Smooth muscle cell (in vitro differentiated cells): ENCODE results near the gene NOL9. TPM values are rescaled to one million over a fixed set of nuclear protein-coding genes. Genes with fewer than 3 reads are reported as not detected.
"Not testable (repeated sequence)": the region's sequence is repeated elsewhere in the genome, so short reads cannot be mapped to it uniquely, and the experiment has no call there.

Experiments
- DNase-seq: peaks from one replicate; lab custom pipeline; 2025; ENCODE audit not compliant: unreplicated experiment; lab: John Stamatoyannopoulos, UW
- H2AFZ ChIP-seq: fragments of 200-600 bp; sonication (generic); 2 replicates; pipeline ENCODE4 v1.6.0; 2016; ENCODE audit warnings: antibody characterized with exemption, low read depth, mild to moderate bottlenecking
- H3F3A ChIP-seq: fragments of 200-600 bp; sonication (generic); 2 replicates; pipeline ENCODE4 v1.6.0; 2017; ENCODE audit warnings: antibody characterized with exemption, low read depth
- H3K27ac ChIP-seq: fragments of 200-600 bp; sonication (generic); 2 replicates; pipeline ENCODE4 v1.5.1; 2016; ENCODE audit warnings: low read depth, mild to moderate bottlenecking
- H3K27me3 ChIP-seq: fragments of 200-600 bp; sonication (generic); 2 replicates; pipeline ENCODE4 v1.6.1; 2016; ENCODE audit warnings: low read depth, mild to moderate bottlenecking
- H3K36me3 ChIP-seq: fragments of 200-600 bp; sonication (generic); 2 replicates; pipeline ENCODE4 v1.5.1; 2016; ENCODE audit warnings: low read depth
- H3K4me1 ChIP-seq: fragments of 200-600 bp; sonication (generic); 2 replicates; pipeline ENCODE4 v1.5.1; 2016; ENCODE audit warnings: low read depth
- H3K4me2 ChIP-seq: fragments of 200-600 bp; sonication (generic); 2 replicates; pipeline ENCODE4 v1.6.0; 2016; ENCODE audit warnings: mild to moderate bottlenecking
- H3K4me3 ChIP-seq: fragments of 200-600 bp; sonication (generic); 2 replicates; pipeline ENCODE4 v1.5.1; 2016; ENCODE audit warnings: mild to moderate bottlenecking
- H3K79me2 ChIP-seq: fragments of 200-600 bp; sonication (generic); 2 replicates; pipeline ENCODE4 v1.6.0; 2016; ENCODE audit warnings: low read depth, mild to moderate bottlenecking
- H3K9ac ChIP-seq: fragments of 200-600 bp; sonication (generic); 2 replicates; pipeline ENCODE4 v1.6.0; 2016; ENCODE audit warnings: low read depth
- H3K9me3 ChIP-seq: fragments of 200-600 bp; sonication (generic); replicated peaks from 2 replicates; pipeline ENCODE4 v1.5.1; 2016; ENCODE audit warnings: low read depth
- H4K20me1 ChIP-seq: fragments of 200-600 bp; sonication (generic); 2 replicates; pipeline ENCODE4 v1.6.0; 2016; ENCODE audit warnings: low read depth
- WGBS: methylation state at CpG from one replicate; pipeline ENCODE4 v1.1.7; 2016; ENCODE audit warnings: low lambda C conversion rate; 5-methylcytosine and 5-hydroxymethylcytosine counted together
- polyA plus RNA-seq: library from polyadenylated mRNA; unstranded; fragments of >200 nt; fragmentation: Nextera tagmentation; extraction: Ambion mirVana; gene quantifications from 2 replicates; pipeline ENCODE4 v1.2.1, GENCODE V29; 2016
- total RNA-seq: library from RNA; depleted of rRNA; stranded (reverse); fragments of >200 nt; gene quantifications from 2 replicates; pipeline ENCODE4 v1.2.3, GENCODE V29; 2014
- TF ChIP-seq, protein P1 (sequence below): fragments of 200-600 bp; sonication (generic); IDR thresholded peaks from 2 replicates; pipeline ENCODE4 v1.5.1; 2017; ENCODE audit warnings: borderline replicate concordance, mild to moderate bottlenecking, antibody characterized with exemption; ENCODE audit not compliant: insufficient read depth, poor library complexity, severe bottlenecking

NOL9 gene
- total and polyA plus RNA-seq, 2 experiments from 2014 or later: 8.1 to 12.0 TPM

GRCh38 chr1:6570100-6570499 lies 15.8 kb upstream of the NOL9 start:
- H4K20me1 ChIP-seq: no peaks in the 10 kb centered on the region
- no peaks in the 10 kb centered on the region for H3K36me3 ChIP-seq
- H3F3A ChIP-seq: no peaks in the 10 kb centered on the region
- DNase-seq: no peak
- 90% methylated on average over 3 of the region's 3 CpGs for WGBS
- no peaks in the 10 kb centered on the region for H3K4me1 ChIP-seq
- no peak overlapping the region for H3K27ac ChIP-seq
- TF ChIP-seq, protein P1, sequence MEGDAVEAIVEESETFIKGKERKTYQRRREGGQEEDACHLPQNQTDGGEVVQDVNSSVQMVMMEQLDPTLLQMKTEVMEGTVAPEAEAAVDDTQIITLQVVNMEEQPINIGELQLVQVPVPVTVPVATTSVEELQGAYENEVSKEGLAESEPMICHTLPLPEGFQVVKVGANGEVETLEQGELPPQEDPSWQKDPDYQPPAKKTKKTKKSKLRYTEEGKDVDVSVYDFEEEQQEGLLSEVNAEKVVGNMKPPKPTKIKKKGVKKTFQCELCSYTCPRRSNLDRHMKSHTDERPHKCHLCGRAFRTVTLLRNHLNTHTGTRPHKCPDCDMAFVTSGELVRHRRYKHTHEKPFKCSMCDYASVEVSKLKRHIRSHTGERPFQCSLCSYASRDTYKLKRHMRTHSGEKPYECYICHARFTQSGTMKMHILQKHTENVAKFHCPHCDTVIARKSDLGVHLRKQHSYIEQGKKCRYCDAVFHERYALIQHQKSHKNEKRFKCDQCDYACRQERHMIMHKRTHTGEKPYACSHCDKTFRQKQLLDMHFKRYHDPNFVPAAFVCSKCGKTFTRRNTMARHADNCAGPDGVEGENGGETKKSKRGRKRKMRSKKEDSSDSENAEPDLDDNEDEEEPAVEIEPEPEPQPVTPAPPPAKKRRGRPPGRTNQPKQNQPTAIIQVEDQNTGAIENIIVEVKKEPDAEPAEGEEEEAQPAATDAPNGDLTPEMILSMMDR: no peak
- H3K4me3 ChIP-seq: no peak overlapping the region
- H3K9me3 ChIP-seq: no peaks in the 10 kb centered on the region
- no peaks in the 10 kb centered on the region for H3K79me2 ChIP-seq
- peaks cover 7% of the 10 kb centered on the region for H3K27me3 ChIP-seq
- H3K4me2 ChIP-seq: no peak overlapping the region
- no peak overlapping the region for H2AFZ ChIP-seq
- no peak overlapping the region for H3K9ac ChIP-seq

DNA sequence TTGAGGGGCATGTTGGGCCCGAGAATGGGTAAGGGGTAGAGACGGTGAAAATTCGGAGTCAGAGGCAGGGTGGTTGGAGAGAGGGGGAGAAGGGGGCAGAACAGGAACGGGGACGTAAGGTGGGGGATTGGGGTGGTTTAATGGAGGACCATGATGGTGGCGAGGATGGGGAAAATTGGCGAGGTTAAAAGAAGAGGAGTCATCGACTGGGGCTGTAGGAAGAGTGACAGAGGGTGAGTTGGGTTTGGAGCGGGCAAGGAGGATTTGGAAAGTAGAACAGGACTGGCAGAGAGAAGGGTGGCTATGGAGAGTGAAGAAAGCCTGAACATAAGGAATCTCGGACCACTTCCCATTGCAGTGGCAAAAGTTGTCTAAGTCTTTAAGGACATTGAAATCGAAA lies 14.7 kb upstream of the NOL9 start:
- no peaks in the 10 kb centered on the region for H3K4me1 ChIP-seq

DNA sequence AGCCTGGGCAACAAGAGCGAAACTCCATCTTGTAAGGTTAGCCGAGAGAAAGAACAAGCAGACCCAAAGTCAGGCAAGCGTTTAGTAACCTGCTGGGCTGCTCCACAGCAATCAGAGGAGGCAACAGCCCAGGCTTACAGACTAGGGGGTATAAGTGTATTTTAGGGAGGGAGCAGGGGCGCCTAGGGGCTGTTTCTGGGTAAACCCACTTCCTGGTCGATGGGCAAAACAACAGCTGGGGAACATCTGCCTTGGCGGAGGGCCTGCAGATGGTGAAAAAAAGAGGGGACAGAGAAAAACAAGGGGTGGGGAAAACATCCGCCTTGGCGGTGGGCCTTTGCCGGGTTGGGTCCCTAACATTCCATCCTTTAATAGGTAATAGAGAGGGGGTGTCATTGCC lies 6.0 kb upstream of the NOL9 start:
- Histone ChIP-seq H3K27me3 (peaks cover 13% of the 10 kb centered on the region), H3K4me1 (no peaks in the 10 kb centered on the region), H3K36me3 (no peaks in the 10 kb centered on the region), H3F3A (no peaks in the 10 kb centered on the region), H3K27ac (no peak overlapping the region), H3K9me3 (no peaks in the 10 kb centered on the region), H3K4me2 (no peak overlapping the region), H3K79me2 (no peaks in the 10 kb centered on the region), H2AFZ (no peak overlapping the region), H3K9ac (no peak overlapping the region), H4K20me1 (no peaks in the 10 kb centered on the region), H3K4me3 (no peak overlapping the region)
- DNase-seq: no peak
- WGBS: 90% methylated on average over 9 of the region's 9 CpGs
- TF ChIP-seq, protein P1: no peak

More for the DNA sequence above, 14.7 kb upstream of the NOL9 start:
- no peak overlapping the region for H3K4me3 ChIP-seq
- peaks cover 13% of the 10 kb centered on the region for H3K27me3 ChIP-seq
- no peaks in the 10 kb centered on the region for H3K9me3 ChIP-seq
- no peak overlapping the region for H3K9ac ChIP-seq
- no peak overlapping the region for H3K4me2 ChIP-seq
- no peaks in the 10 kb centered on the region for H3F3A ChIP-seq
- no peaks in the 10 kb centered on the region for H3K36me3 ChIP-seq
- TF ChIP-seq, protein P1: no peak
- H3K27ac ChIP-seq: no peak overlapping the region
- no peak overlapping the region for H2AFZ ChIP-seq
- H4K20me1 ChIP-seq: no peaks in the 10 kb centered on the region
- no peak for DNase-seq
- WGBS: 94% methylated on average over 11 of the region's 11 CpGs
- H3K79me2 ChIP-seq: no peaks in the 10 kb centered on the region

DNA sequence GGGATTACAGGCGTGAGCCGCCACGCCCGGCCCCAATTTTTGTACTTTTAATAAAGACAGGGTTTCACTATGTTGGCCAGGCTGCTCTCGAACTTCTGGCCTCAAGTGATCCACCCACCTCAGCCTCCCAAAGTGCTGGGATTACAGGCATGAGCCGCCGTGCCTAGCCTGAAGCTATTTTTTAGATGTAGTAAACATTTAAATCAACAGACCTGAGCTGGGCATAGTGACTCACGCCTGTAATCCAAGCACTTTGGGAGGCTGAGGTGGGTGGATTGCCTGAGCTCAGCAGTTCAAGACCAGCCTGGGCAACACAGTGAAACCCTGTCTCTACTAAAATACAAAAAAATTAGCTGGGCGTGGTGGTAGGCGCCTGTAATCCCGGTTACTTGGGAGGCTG lies 4.8 kb upstream of the NOL9 start:
- H3K79me2 ChIP-seq, H3K4me1 ChIP-seq, H3K27me3 ChIP-seq, H3K27ac ChIP-seq, H3K9me3 ChIP-seq, H3K4me2 ChIP-seq, H3K9ac ChIP-seq, H2AFZ ChIP-seq, DNase-seq, H3K36me3 ChIP-seq, H3F3A ChIP-seq, H4K20me1 ChIP-seq, H3K4me3 ChIP-seq: not testable (repeated sequence)
- WGBS: 83% methylated on average over 11 of the region's 11 CpGs
